Fibroblast of pulmonary artery (primary cell): ENCODE results near the gene ANXA1.

ENCODE experiments used
- DNase-seq: peaks from one replicate; pipeline ENCODE4 v3.0.0-alpha.2; 2010; ENCODE audit warnings: low read depth
- H3K4me3 ChIP-seq: replicated peaks from 2 replicates; pipeline ENCODE4 v1.5.1; 2011; ENCODE audit warnings: low read depth, mild to moderate bottlenecking, control low read depth, low read length, moderate library complexity
- CTCF ChIP-seq: IDR thresholded peaks from 2 replicates; pipeline ENCODE4 v1.5.1; 2011; ENCODE audit warnings: mild to moderate bottlenecking, control low read depth, low read length, inconsistent platforms; ENCODE audit errors: missing control alignments

ANXA1 gene

GRCh38 chr9:73165911-73166310 lies 14.2 kb downstream of the ANXA1 start:
- no peak for TF ChIP-seq CTCF
- no peak for DNase-seq
- no peak overlapping the region for H3K4me3 ChIP-seq

GRCh38 chr9:73166468-73166867 lies 14.8 kb downstream of the ANXA1 start:
- TF ChIP-seq CTCF, result no peak
- H3K4me3 ChIP-seq, result no peak overlapping the region
- no peak for DNase-seq

- no peak for TF ChIP-seq CTCF
- DNase-seq, result no peak
- no peak overlapping the region for H3K4me3 ChIP-seq
Observed at GRCh38 chr9:73167614-73168013, 15.9 kb downstream of the ANXA1 start.

- no peak for TF ChIP-seq CTCF
- DNase-seq, result no peak
- no peak overlapping the region for H3K4me3 ChIP-seq
Observed at GRCh38 chr9:73168298-73168934, 16.8 kb downstream of the ANXA1 start.

GRCh38 chr9:73170185-73170957 lies 18.7 kb downstream of the ANXA1 start:
- H3K4me3 ChIP-seq, result no peak overlapping the region
- DNase-seq, result no peak
- no peak for TF ChIP-seq CTCF

GRCh38 chr9:73172901-73173215 lies 21.2 kb downstream of the ANXA1 start:
- DNase-seq, result no peak
- H3K4me3 ChIP-seq, result no peak overlapping the region
- TF ChIP-seq CTCF, result no peak
